Activated naive CD8-positive, alpha-beta T cell treated with anti-CD3 and anti-CD28 coated beads for 36 hours (primary cell): ENCODE measurements around the gene ANKRD29. TPM values are rescaled to one million over a fixed set of nuclear protein-coding genes. Genes with fewer than 3 reads are reported as not detected.

Experiments
- DNase-seq: peaks from one replicate; pipeline ENCODE4 v3.0.0; 2021
- H3K27ac Mint-ChIP-seq: one replicate; pipeline ENCODE4 v1.8.0; 2022; ENCODE audit warnings: mild to moderate bottlenecking, moderate library complexity, mixed read lengths
- H3K27me3 Mint-ChIP-seq: one replicate; pipeline ENCODE4 v1.8.0; 2022; ENCODE audit warnings: mild to moderate bottlenecking, mixed read lengths
- H3K36me3 Mint-ChIP-seq: one replicate; pipeline ENCODE4 v1.8.0; 2021; ENCODE audit warnings: mild to moderate bottlenecking, mixed read lengths
- H3K4me1 Mint-ChIP-seq: one replicate; pipeline ENCODE4 v1.8.0; 2021; ENCODE audit warnings: mixed read lengths
- H3K4me3 Mint-ChIP-seq: one replicate; pipeline ENCODE4 v1.8.0; 2022; ENCODE audit warnings: mild to moderate bottlenecking, moderate library complexity, mixed read lengths
- H3K9me3 Mint-ChIP-seq: one replicate; pipeline ENCODE4 v1.8.0; 2022; ENCODE audit warnings: mixed read lengths
- total RNA-seq, 2 experiments: library from RNA; stranded (reverse); gene quantifications; one replicate each; pipeline ENCODE4 v1.2.3, GENCODE V29; 2021

ANKRD29 gene
- total RNA-seq, 2 experiments from 2014 or later = not detected

DNA sequence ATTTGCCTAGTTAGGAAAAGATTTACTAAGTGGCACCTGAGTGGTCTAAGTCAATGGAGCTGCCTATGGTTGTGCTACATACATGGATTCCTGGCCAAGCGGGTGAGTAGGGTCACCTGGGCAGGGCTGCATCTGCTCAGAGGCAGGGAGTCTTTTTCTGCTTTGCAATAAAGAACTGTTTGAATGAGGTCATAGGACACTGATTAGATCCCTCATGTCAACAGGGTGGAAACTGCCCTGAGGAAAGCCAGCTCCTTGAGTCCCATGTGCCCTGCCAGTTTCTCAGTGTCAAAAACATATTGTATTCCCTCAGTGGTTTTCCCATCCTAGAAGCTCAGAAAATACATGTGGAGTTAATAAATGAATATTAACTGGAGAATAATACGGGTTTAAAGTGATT, 31.1 kb upstream of the ANKRD29 start:
- H3K4me3 Mint-ChIP-seq = no peak overlapping the region
- no peaks in the 10 kb centered on the region for H3K9me3 Mint-ChIP-seq
- H3K27me3 Mint-ChIP-seq = peaks cover 16% of the 10 kb centered on the region

DNA sequence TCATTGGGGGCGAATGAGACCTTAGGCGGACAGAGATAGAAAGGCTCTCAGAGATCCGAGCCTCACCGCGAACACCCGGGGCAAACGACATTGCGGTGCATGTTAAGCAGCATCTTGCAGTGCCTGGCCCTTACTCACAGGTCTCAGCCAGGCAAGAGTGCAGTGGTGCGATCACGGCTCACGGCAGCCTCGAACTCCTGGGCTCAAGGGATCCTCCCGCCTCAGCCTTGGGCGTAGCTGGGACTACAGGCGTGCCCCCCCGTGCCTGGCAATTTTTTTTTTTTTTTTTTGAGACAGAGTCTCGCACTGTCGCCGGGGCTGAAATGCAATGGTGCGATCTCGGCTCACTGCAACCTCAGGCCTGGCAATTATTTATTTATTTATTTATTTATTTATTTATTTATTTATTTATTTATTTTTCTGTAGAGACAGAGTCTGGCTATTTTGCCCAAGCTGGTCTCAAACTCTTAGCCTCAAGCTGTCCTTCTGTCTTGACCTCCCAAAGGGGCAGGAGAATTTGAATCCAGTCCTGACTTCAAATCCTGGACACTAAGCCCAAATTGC, 27.9 kb upstream of the ANKRD29 start:
- Mint-ChIP-seq H3K4me3 (peak overlapping the region; percentile 10), H3K27ac (no peak overlapping the region), H3K36me3 (no peaks in the 10 kb centered on the region), H3K27me3 (peaks cover 46% of the 10 kb centered on the region), H3K4me1 (peaks cover 5% of the 10 kb centered on the region), H3K9me3 (no peaks in the 10 kb centered on the region)
- DNase-seq = no peak

More for the DNA sequence above, 31.1 kb upstream of the ANKRD29 start:
- peaks cover 2% of the 10 kb centered on the region for H3K4me1 Mint-ChIP-seq
- no peak overlapping the region for H3K27ac Mint-ChIP-seq
- no peaks in the 10 kb centered on the region for H3K36me3 Mint-ChIP-seq
- DNase-seq = no peak

DNA sequence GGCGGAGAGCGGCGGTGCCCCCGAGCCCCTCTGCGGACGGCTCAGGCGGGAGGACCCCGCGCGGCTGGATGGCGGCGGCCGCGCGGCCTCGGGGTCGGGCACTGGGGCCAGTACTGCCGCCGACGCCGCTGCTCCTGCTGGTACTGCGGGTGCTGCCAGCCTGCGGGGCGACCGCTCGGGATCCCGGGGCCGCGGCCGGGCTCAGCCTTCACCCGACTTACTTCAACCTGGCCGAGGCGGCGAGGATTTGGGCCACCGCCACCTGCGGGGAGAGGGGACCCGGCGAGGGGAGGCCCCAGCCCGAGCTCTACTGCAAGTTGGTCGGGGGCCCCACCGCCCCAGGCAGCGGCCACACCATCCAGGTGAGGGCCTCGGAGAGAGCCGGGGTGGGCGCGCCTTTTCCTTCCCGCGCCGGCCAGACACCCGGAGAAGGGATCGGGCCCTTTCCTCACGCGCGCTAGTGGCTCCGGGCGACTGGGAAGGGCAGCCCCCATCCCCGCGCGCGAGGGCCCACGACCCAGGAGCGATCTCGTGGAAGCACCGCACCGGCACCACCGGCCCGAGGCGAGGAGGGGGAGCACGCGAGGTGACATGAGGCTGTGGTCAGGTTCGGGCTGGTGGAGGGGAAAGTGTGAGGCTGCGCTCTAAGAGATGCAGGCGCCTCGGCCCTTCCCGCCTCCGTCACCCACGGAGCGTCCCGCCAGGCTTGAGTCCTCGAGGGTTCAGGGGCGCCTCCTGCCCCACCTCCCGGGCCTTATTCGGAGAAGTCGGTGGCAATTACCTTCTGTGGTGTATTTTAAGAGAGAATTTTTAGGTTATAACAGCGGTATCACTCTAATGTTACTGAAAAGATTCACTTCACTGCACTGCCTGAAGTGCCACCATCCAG, 27.1 kb upstream of the ANKRD29 start:
- no peaks in the 10 kb centered on the region for H3K9me3 Mint-ChIP-seq
- H3K27me3 Mint-ChIP-seq = peaks cover 46% of the 10 kb centered on the region
- peak overlapping the region; percentile 18 for H3K4me3 Mint-ChIP-seq
- peak; percentile 7 for DNase-seq
- H3K36me3 Mint-ChIP-seq = no peaks in the 10 kb centered on the region
- H3K27ac Mint-ChIP-seq = no peak overlapping the region
- peaks cover 5% of the 10 kb centered on the region for H3K4me1 Mint-ChIP-seq

DNA sequence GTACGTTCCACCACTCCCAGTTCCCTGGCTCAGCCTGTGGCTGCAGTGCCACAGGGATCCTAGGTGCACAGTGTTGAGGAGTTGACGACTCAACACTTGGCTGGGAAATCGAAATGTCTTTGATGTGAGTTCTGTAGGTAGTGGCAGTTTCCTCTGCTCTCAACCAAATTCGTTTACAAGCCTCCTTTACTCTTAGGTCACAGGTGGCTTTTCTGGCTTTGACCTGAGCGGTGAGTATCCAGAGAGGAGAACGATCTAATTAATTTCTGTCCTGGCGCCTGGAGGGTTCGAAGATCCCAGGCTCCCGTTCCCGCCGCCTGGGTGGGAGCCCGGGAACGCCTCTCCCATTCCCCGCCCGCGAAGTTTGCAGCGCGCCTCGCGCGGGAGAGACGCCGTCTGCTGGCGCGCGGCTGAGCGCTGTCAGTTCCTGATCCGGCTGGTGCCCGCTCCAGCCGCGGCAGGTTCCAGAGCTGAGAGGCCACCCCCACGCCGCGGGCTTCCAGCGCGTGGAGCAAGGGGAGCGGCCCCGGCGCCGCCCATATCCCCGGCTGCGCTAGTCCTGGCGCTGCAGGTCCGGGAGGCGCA, 26.4 kb upstream of the ANKRD29 start, which contains the start of gene LAMA3:
Gene LAMA3 (plus strand): TSS at position 423 of the 585 bp plus-strand sequence. CDS start 231 bp downstream, outside the sequence.
- Mint-ChIP-seq H3K4me1 (peaks cover 5% of the 10 kb centered on the region), H3K9me3 (no peaks in the 10 kb centered on the region), H3K4me3 (peak within 1 kb of the TSS; percentile 60), H3K27ac (no peak within 1 kb of the TSS), H3K36me3 (no peaks in the 10 kb centered on the region), H3K27me3 (peaks cover 46% of the 10 kb centered on the region)
- peak; percentile 34 for DNase-seq

DNA sequence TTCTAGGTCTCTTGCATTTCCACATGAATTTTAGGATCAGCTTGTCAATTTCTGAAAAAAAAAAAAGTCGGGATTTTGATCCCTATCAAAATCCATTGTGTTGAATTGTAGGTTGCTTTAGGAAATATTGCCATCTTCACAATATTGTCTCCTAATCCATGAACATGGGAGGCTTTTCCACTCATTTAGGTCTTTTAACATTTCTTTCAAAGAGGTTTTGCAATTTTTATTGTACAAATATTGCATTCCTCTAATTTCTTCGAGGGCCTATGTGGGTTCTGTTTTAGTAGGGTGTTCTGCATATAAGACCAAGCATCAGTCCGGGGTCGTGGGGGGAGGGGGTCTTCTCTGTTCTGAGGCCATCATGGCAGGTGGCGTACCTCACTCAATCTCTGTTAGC, 25.8 kb upstream of the ANKRD29 start:
- Mint-ChIP-seq H3K4me3 (peak overlapping the region; percentile 60), H3K27me3 (peaks cover 45% of the 10 kb centered on the region), H3K36me3 (no peaks in the 10 kb centered on the region), H3K27ac (no peak overlapping the region), H3K9me3 (no peaks in the 10 kb centered on the region), H3K4me1 (peaks cover 5% of the 10 kb centered on the region)
- DNase-seq = no peak

DNA sequence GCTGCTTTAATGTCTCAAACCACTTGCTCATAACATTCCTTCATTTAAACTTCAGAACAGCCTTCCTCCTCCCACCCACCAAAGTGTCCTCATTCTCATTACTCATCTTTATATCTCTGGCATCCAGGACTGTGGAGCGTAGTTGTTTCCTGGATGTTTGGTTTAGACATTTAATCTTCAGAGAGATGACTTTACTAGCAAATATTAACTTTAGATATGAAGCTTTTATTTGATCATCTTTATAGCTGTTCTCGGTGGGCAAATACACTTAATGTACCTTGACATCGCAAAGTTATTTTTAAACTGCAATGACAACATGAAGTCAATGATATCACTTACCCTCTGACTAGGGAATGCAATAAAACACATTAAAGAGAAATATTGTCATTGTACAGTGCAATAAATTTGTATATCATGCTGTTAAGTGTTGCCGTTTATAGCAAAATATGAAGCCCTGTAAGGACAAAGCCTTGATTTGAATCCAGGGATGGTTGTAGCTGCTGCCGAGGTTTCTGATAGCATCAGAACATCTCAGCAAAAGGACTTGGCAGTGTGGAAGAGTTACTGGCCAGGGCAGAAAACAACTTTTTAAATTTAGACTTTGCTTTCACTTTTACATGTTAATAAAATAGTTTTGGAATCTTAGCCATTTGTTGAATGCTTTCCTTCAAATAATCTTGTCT, 21.9 kb upstream of the ANKRD29 start:
- Mint-ChIP-seq H3K4me1 (peaks cover 5% of the 10 kb centered on the region), H3K4me3 (no peak overlapping the region), H3K9me3 (no peaks in the 10 kb centered on the region), H3K27me3 (peaks cover 49% of the 10 kb centered on the region), H3K27ac (no peak overlapping the region), H3K36me3 (no peaks in the 10 kb centered on the region)
- DNase-seq = no peak

DNA sequence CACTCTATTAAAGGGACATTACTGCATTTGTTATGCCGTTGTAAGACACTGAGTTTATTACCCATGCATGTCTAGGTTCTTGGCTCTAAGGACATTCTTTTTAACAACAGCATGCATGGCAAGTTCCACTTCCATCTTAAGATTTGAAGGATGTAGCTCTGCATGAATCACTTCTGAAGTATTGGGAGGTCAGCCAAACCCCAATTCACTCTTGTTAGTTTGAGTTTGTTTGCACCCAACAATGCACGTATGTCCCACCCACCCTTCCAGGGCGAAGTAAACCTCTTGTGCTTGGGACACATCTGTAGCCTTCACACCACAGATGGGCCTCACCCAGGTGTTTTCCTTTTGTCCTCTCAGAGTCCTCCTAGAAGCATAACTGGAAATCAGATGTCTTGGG, 21.0 kb upstream of the ANKRD29 start:
- no peak overlapping the region for H3K4me3 Mint-ChIP-seq
- H3K4me1 Mint-ChIP-seq = peaks cover under 1% of the 10 kb centered on the region
- H3K9me3 Mint-ChIP-seq = no peaks in the 10 kb centered on the region
- H3K36me3 Mint-ChIP-seq = no peaks in the 10 kb centered on the region
- H3K27ac Mint-ChIP-seq = no peak overlapping the region
- DNase-seq = no peak
- H3K27me3 Mint-ChIP-seq = peaks cover 49% of the 10 kb centered on the region

DNA sequence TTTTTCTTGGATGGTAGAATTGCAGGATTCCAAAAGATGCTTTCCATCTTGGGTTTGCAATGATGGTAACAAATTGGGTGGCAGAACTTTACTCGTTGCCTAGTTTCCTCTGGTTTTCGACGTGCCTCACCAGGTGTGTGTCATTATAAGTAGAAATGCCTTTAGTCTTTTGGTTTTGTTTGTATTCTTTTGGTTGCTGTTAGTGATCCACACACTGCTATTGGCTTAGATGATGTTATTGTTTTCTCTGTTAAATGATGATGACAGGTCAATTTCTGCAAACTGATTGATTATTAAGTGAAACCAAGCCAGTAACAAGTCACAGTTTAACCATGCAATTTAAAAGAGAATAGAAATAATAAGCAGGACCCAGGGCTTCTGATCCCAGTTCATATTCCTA, 20.4 kb upstream of the ANKRD29 start:
- H3K27me3 Mint-ChIP-seq = peaks cover 44% of the 10 kb centered on the region
- H3K4me3 Mint-ChIP-seq = no peak overlapping the region
- DNase-seq = no peak
- no peak overlapping the region for H3K27ac Mint-ChIP-seq
- no peaks in the 10 kb centered on the region for H3K36me3 Mint-ChIP-seq
- H3K9me3 Mint-ChIP-seq = no peaks in the 10 kb centered on the region
- no peaks in the 10 kb centered on the region for H3K4me1 Mint-ChIP-seq

DNA sequence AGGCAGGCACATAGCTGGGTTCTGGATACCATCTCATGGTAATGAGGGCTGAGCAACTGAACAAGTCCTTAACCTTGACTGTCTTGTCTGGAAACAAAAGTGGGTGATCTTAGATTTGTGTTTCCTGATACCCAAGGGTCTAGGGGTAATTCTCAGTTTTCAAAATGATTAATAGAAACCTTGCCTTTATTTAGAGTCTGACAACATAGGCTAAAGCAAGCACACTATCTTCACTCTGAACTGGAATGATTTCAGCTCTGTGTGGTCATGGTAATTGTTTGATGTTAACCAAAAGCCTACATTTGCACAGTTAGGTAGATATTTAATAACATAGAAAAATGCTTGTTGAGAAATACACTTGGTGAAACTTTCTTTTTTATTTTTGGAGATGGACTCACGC, 19.8 kb upstream of the ANKRD29 start:
- Mint-ChIP-seq H3K27me3 (peaks cover 37% of the 10 kb centered on the region), H3K4me1 (no peaks in the 10 kb centered on the region), H3K4me3 (no peak overlapping the region), H3K9me3 (no peaks in the 10 kb centered on the region), H3K36me3 (no peaks in the 10 kb centered on the region), H3K27ac (no peak overlapping the region)
- no peak for DNase-seq

DNA sequence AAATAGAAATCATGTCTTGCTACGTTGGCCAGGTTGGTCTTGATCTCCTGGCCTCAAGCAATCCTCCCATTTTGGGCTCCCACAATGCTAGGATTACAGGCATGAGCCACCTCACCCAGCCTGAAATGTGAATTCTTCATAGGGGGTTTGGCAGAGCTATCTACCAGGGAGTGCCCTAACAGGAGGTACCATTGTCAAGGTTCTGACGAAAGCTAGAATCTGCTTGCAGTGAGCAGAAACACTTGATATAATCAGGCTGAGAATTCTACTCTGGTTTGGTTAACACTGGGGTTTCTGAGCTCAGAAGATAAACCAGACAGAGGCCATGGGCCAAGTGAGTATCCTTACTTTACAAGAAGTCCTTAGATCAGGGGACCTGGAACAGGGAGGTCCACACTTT, 19.3 kb upstream of the ANKRD29 start:
- no peaks in the 10 kb centered on the region for H3K36me3 Mint-ChIP-seq
- no peak overlapping the region for H3K27ac Mint-ChIP-seq
- no peak overlapping the region for H3K4me3 Mint-ChIP-seq

DNA sequence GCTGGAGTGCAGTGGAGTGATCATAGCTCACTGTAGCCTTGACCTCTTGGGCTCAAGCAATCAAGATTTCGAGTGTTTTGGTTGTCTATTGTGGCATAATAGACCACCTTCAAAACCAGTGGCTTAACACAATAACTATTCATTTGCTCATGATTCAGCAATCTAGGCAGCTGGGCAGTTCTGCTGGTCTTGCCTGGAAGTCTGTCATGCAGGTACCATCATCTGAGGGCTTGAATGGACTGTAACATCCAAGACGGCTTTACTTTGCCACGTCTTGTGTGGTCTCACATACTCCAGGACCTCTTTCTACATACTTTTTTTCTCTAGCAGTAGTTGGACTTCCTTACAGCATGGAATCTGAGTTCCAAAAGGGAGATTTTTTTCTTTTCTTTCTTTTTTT, 13.2 kb upstream of the ANKRD29 start:
- peaks cover 15% of the 10 kb centered on the region for H3K27me3 Mint-ChIP-seq
- H3K36me3 Mint-ChIP-seq = no peaks in the 10 kb centered on the region
- peaks cover 7% of the 10 kb centered on the region for H3K4me1 Mint-ChIP-seq
- no peak overlapping the region for H3K4me3 Mint-ChIP-seq
- H3K27ac Mint-ChIP-seq = no peak overlapping the region
- H3K9me3 Mint-ChIP-seq = no peaks in the 10 kb centered on the region
- DNase-seq = no peak

More for the DNA sequence above, 19.3 kb upstream of the ANKRD29 start:
- Mint-ChIP-seq H3K4me1 (no peaks in the 10 kb centered on the region), H3K9me3 (no peaks in the 10 kb centered on the region), H3K27me3 (peaks cover 33% of the 10 kb centered on the region)
- no peak for DNase-seq

DNA sequence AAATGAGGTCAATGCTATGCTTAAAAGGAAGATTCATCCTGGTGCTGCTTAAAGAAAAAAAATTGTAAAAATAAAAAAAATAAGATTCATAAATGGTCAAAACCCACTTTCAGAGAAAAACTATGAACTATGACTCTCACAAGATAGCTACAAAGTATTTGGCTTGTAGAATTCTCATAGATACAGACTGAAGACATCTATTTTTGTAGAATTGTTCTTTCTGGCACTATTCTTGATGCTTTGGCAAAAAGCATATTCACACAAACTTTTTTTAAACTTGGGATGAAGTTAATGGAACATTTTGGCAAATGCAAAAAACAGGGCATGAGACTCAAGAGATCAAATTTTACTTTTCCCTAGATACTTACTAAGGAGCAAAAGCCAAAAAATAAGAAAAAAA, 12.5 kb upstream of the ANKRD29 start:
- Mint-ChIP-seq H3K27me3 (peaks cover 13% of the 10 kb centered on the region), H3K4me3 (no peak overlapping the region), H3K9me3 (no peaks in the 10 kb centered on the region), H3K36me3 (no peaks in the 10 kb centered on the region), H3K27ac (no peak overlapping the region), H3K4me1 (peaks cover 7% of the 10 kb centered on the region)
- no peak for DNase-seq

DNA sequence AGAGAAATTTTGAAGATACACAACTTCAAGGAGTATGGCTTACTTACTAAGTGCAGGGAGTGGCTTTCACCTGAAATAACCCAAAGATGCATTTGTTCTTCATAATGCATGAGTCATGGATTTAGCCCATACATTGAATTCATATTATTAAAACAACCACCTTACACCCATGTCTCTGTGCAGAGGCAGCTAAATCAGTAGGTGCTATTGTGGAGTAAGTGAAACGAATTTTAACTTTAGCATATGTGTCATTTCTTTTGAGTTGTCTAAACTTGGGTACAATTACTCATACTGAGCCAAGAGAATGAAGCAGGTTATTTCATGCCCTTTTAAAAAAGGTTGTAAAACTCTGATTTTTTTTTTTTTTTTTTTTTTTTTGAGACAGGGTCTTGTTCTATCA, 11.0 kb upstream of the ANKRD29 start:
- no peaks in the 10 kb centered on the region for H3K9me3 Mint-ChIP-seq

DNA sequence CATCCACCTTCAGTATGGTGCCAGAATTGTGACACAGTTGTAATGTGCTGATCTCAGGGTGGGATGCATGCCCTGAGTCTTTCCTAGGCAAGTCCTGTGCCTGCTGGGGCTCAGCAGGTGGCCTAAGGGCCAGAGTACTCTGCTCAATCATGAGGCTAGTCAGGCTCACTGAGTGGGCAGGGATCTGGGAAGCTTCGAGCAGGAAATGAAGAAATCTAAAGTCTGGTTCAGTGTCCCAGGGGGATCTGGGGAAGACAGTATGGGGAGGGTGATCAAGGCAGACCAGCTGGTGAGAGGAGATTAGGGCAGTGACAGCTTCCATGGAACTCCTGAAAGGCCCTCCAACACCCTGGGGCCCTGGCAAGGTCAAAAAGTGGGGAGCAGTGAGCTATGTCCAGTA, 8.9 kb upstream of the ANKRD29 start:
- Mint-ChIP-seq H3K36me3 (no peaks in the 10 kb centered on the region), H3K4me1 (peaks cover 7% of the 10 kb centered on the region), H3K27me3 (peaks cover 8% of the 10 kb centered on the region), H3K9me3 (no peaks in the 10 kb centered on the region), H3K4me3 (no peak overlapping the region), H3K27ac (no peak overlapping the region)
- DNase-seq = no peak

More for the DNA sequence above, 11.0 kb upstream of the ANKRD29 start:
- peaks cover 8% of the 10 kb centered on the region for H3K27me3 Mint-ChIP-seq
- no peak for DNase-seq
- H3K36me3 Mint-ChIP-seq = no peaks in the 10 kb centered on the region
- H3K4me3 Mint-ChIP-seq = no peak overlapping the region
- peaks cover 7% of the 10 kb centered on the region for H3K4me1 Mint-ChIP-seq
- no peak overlapping the region for H3K27ac Mint-ChIP-seq

DNA sequence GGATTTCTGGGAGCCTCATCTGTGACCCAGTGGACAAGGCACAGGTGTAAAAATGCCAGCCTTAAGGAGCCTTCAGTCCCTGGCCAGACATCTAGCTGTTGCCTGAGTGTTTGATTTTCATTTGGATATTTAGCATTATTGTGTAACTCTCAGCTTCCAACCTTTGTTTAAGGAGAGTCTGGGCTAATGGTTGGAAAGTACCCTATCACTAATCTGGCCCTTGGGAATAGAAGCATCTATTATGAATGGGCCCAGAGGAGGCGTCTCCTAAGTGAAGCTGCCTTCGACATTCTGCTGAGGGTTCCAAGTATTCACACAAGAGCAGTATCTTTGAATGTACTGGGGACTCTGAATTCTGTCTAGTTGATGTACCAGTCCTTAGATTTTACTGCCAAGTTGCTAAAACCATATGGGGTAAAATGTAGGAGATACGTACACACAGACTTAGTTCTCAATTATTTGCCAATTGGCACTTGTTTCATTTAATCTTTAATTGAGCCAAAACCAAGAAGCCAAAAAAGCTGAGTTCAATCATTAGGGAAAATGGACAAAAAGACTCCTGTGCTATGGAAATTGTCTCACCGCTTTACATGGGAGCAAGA, 7.2 kb upstream of the ANKRD29 start:
- no peak overlapping the region for H3K4me3 Mint-ChIP-seq
- no peaks in the 10 kb centered on the region for H3K9me3 Mint-ChIP-seq
- peaks cover 7% of the 10 kb centered on the region for H3K4me1 Mint-ChIP-seq
- peaks cover 8% of the 10 kb centered on the region for H3K27me3 Mint-ChIP-seq
- no peak overlapping the region for H3K27ac Mint-ChIP-seq
- DNase-seq = no peak
- no peaks in the 10 kb centered on the region for H3K36me3 Mint-ChIP-seq
